ENCODE results near the gene CHST8. TPM values are rescaled to one million over a fixed set of nuclear protein-coding genes. Genes with fewer than 3 reads are reported as not detected.

Gene CHST8
- total and polyA plus RNA-seq, 4 donors, result 3.3 to 17.7 (median 10.5) TPM

DNA sequence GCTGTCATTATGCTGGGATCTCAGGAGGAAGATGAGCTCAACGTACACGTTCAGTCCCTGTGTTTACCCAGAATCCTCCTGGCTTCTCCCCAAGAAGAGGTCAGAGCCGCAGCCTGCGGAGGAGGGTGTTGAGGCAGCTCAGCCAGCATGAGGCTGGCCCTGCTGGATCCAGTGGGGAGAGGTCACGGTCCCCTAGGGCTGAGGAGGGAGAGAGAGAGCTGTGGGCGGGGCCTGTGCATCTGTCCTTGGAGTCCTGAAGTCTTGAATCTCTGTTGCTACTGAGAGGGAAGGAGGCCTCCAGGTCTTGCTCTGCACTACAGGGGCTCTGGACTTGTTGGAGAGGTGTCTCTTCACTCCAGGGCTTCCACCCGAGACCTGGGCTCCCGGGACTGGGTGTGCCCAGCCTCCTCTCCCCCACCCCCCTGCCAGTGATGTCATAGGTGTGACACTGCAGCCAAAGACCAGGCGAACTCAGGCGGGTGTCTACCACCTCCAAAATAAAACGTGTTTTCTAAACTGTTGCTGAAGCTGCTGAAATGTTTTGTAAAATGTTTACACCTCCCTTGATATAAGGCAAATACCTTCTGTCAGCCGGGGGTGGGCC, 97.0 kb downstream of the CHST8 start:
- 43% methylated on average over 3 of the region's 12 CpGs for WGBS (ENCODE audit: insufficient coverage)
- no peak overlapping the region for H3K27ac ChIP-seq (ENCODE audit: low read depth, low read length)
- no peak for DNase-seq (ENCODE audit: low read depth in 4 of 6, low spot score in 6 of 6)
- no peaks in the 10 kb centered on the region for H3K27me3 ChIP-seq (ENCODE audit: control insufficient read depth, insufficient read depth, low read length)
- peaks cover 3% of the 10 kb centered on the region for H3K4me1 ChIP-seq (ENCODE audit: control insufficient read depth, insufficient read depth, low read length)
- no peaks in the 10 kb centered on the region for H3K9me3 ChIP-seq (ENCODE audit: control insufficient read depth, insufficient read depth, low read length)
- H3K4me3 ChIP-seq (ENCODE audit: low read depth, low read length), result no peak overlapping the region
- H3K36me3 ChIP-seq (ENCODE audit: control insufficient read depth, insufficient read depth, low read length), result no peaks in the 10 kb centered on the region

DNA sequence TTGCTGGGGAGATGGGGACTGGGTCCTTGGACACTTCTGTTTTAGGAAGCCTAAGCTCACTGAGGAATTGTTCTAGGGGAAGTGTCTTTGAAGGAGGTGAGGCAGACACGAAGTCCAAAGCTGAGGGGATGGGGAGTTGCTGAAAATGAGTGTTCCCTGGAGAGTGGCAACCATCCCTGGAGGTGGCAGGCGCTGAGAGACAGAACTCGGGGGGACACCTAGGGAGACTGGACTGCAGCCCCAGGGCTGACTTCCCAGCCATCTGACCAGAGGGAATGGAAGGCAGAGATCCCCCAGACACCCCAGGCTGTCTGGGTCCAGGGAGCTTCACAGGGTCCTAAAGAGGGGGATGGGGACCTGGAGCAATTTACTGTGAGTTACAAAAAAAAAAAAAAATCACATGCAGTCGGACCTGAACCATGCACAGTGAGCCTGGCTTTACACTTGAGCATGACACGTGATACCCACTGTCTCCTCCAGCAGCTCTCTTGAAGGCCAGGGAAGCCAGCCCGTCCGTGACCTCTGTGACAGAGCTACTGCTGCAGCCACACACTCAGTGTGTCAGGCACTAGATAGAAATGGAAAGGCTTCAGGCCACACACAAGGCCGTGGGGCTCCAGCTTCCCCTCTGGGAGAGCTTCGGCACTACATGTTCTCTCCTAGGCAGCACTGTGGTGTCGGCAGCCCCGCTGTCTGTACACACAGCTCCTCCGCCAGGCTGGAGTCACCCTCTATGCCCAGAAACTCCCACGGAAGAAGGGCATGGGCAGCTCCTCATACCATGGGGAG, 97.8 kb downstream of the CHST8 start:
- Histone ChIP-seq H3K4me3 (ENCODE audit: low read depth, low read length) (no peak overlapping the region), H3K36me3 (ENCODE audit: control insufficient read depth, insufficient read depth, low read length) (peaks cover 2% of the 10 kb centered on the region), H3K9me3 (ENCODE audit: control insufficient read depth, insufficient read depth, low read length) (no peaks in the 10 kb centered on the region), H3K4me1 (ENCODE audit: control insufficient read depth, insufficient read depth, low read length) (peaks cover 11% of the 10 kb centered on the region), H3K27ac (ENCODE audit: low read depth, low read length) (no peak overlapping the region), H3K27me3 (ENCODE audit: control insufficient read depth, insufficient read depth, low read length) (no peaks in the 10 kb centered on the region)
- 56% methylated on average over 11 of the region's 13 CpGs for WGBS (ENCODE audit: insufficient coverage)
- DNase-seq (ENCODE audit: low read depth in 4 of 6, low spot score in 6 of 6), result no peak

DNA sequence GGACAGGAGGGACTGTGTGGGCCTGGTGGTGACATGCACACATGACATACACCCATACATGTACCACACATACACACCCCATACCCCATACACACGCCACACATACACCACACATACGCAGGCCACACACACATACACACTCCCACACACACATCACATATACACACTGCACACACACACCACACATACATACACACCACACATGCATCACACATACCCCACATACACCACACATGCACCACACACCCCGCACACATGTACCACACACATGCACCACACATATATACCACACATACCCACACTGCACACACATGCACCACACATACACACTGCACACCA, 98.4 kb downstream of the CHST8 start:
- no peak overlapping the region for H3K4me3 ChIP-seq (ENCODE audit: low read depth, low read length)
- no peaks in the 10 kb centered on the region for H3K9me3 ChIP-seq (ENCODE audit: control insufficient read depth, insufficient read depth, low read length)
- DNase-seq (ENCODE audit: low read depth in 4 of 6, low spot score in 6 of 6), result no peak
- no peak overlapping the region for H3K27ac ChIP-seq (ENCODE audit: low read depth, low read length)
- H3K36me3 ChIP-seq (ENCODE audit: control insufficient read depth, insufficient read depth, low read length), result peaks cover 2% of the 10 kb centered on the region
- 95% methylated on average over 3 of the region's 3 CpGs for WGBS (ENCODE audit: insufficient coverage)
- H3K27me3 ChIP-seq (ENCODE audit: control insufficient read depth, insufficient read depth, low read length), result no peaks in the 10 kb centered on the region
- H3K4me1 ChIP-seq (ENCODE audit: control insufficient read depth, insufficient read depth, low read length), result peaks cover 16% of the 10 kb centered on the region

DNA sequence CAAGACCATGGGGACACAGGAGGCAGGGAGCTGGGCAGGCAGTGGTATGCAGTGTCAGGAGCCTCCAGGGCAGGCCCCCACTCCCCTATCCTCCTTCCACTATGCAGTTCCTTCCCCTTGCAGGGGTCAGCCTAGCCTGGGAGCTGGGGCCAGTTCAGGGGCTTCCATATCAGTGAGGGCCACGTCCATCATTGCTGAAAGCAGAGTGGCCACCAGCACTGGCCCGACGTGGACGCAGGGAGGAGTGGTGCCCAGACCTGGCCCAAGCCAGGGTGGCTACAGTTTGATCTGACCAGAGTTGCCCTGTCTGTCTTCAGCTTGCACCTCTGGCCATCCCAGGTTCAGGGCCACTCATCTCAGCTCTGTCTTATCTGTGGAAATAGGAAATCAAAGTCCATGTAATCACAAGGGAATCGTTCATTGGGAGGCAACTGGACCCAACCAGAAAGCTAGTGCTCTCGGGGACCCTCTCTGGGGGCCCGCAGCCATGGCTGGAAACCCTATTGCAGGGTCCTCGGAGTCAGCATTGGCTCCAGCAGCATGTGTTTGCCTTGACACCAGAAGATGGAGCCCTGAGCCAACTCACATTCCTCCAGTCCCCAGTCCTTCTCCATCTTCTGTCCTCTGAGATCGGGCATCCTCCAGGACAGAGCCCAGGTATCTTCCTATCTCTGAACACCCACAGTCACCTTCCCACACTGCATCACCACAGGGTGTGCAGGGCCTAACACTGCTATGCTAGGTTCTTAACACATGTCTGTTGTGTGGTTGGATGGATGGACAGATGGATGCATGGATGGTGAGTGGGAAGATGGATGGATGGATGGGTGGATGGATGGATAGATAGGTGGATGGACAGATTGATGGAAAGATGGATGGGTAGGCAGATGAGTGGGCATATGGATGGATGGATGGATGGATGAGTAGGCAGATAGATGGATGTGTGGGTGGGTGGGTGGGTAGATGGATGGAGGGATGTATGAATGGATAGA, 99.2 kb downstream of the CHST8 start:
- H3K4me1 ChIP-seq (ENCODE audit: control insufficient read depth, insufficient read depth, low read length), result peaks cover 16% of the 10 kb centered on the region
- H3K4me3 ChIP-seq (ENCODE audit: low read depth, low read length), result no peak overlapping the region
- no peak for DNase-seq (ENCODE audit: low read depth in 4 of 6, low spot score in 6 of 6)
- H3K27me3 ChIP-seq (ENCODE audit: control insufficient read depth, insufficient read depth, low read length), result no peaks in the 10 kb centered on the region
- WGBS (ENCODE audit: insufficient coverage), result 81% methylated on average over 9 of the region's 9 CpGs
- no peaks in the 10 kb centered on the region for H3K9me3 ChIP-seq (ENCODE audit: control insufficient read depth, insufficient read depth, low read length)
- no peak overlapping the region for H3K27ac ChIP-seq (ENCODE audit: low read depth, low read length)
- peaks cover 2% of the 10 kb centered on the region for H3K36me3 ChIP-seq (ENCODE audit: control insufficient read depth, insufficient read depth, low read length)

DNA sequence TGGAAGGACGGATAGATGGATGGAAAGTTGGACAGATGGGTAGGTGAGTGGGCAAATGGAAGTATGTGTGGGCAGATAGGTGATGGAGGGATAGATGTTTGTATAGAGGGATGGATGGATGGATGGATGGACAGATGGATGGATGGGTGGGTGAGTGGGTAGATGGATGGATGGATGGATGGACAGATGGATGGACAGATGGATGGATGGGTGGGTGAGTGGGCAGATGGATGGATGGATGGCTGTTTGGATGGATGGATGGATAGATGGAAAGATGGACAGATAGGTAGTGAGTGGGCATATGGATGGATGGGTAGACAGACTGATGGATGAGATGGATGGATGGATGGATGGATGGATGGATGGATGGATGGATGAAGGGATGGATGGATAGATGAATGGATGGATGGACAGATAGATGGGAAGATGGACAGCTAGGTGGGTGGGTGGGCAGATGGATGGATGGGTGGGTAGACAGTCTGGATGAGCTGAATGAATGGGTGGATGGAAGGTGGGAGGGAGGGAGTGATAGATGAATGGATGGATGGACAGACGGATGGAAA, 100.1 kb downstream of the CHST8 start:
- WGBS (ENCODE audit: insufficient coverage), result 88% methylated on average over 2 of the region's 2 CpGs
- H3K27me3 ChIP-seq (ENCODE audit: control insufficient read depth, insufficient read depth, low read length), result no peaks in the 10 kb centered on the region
- H3K27ac ChIP-seq (ENCODE audit: low read depth, low read length), result no peak overlapping the region

DNA sequence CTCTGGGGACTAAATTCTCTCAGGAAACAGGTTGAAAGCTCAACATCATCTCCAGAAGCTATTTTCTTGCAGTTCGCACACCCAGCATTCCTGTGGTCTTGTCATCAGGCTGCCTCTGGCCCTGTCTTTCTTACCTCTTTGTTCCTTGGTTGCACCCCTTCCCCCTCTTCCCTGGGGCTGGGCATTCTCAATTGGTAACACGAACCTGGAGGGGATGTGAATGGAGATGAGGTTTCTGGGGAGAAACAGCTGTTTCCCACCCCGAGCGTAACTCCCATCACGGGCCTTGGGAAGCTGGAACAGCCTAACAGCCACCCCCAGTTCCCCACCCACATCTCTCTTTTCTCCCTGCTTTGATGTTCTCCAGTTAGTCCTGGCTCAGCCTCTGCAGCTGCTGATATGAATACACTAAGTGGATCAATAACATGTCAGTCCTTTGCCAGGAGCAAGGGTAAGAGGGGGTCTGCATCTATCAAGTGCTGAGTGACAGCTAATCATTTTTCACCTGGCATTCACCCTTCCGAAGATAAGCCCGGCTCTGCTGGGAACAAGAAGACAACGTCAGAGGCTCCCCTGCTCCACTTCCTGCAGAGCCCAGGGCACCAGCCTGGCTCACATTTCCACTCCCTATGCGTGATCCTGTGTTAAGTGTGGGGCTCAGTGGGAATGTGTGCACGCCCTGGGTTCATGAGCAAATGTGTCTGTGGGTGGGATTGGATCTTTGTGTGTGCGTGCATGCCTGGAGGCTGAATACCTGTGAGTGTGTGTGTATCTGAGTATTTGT, 100.9 kb downstream of the CHST8 start:
- 67% methylated on average over 7 of the region's 11 CpGs for WGBS (ENCODE audit: insufficient coverage)
- DNase-seq (ENCODE audit: low read depth in 4 of 6, low spot score in 6 of 6), result peak in 1 of 6 donors; percentile 34
- peaks cover 22% of the 10 kb centered on the region for H3K4me1 ChIP-seq (ENCODE audit: control insufficient read depth, insufficient read depth, low read length)
- no peaks in the 10 kb centered on the region for H3K27me3 ChIP-seq (ENCODE audit: control insufficient read depth, insufficient read depth, low read length)
- H3K27ac ChIP-seq (ENCODE audit: low read depth, low read length), result no peak overlapping the region
- no peaks in the 10 kb centered on the region for H3K9me3 ChIP-seq (ENCODE audit: control insufficient read depth, insufficient read depth, low read length)
- peaks cover 2% of the 10 kb centered on the region for H3K36me3 ChIP-seq (ENCODE audit: control insufficient read depth, insufficient read depth, low read length)
- no peak overlapping the region for H3K4me3 ChIP-seq (ENCODE audit: low read depth, low read length)

More for the DNA sequence above, 100.1 kb downstream of the CHST8 start:
- no peak overlapping the region for H3K4me3 ChIP-seq (ENCODE audit: low read depth, low read length)
- peaks cover 16% of the 10 kb centered on the region for H3K4me1 ChIP-seq (ENCODE audit: control insufficient read depth, insufficient read depth, low read length)
- DNase-seq (ENCODE audit: low read depth in 4 of 6, low spot score in 6 of 6), result no peak
- no peaks in the 10 kb centered on the region for H3K9me3 ChIP-seq (ENCODE audit: control insufficient read depth, insufficient read depth, low read length)
- H3K36me3 ChIP-seq (ENCODE audit: control insufficient read depth, insufficient read depth, low read length), result peaks cover 2% of the 10 kb centered on the region

DNA sequence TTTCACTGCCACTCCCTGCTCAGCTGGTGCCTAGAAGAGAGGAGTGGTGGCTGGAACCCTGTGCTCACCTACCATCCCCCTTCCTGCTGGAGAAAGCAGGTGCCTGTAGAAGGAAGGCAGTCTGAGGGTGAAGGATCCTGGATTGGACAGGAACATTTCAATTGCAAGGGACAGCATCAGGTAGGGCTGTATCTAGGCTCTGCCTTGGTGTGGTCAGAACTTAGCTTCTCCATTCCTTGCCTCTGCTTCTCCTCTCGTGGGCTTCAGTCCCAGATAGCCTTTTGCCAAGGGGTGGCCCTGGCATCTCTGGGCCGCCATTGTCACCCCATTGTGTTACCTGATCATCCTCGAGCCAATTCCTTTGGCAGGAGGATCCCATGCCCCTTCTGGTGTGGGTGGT, 101.8 kb downstream of the CHST8 start:
- Histone ChIP-seq H3K9me3 (ENCODE audit: control insufficient read depth, insufficient read depth, low read length) (no peaks in the 10 kb centered on the region), H3K36me3 (ENCODE audit: control insufficient read depth, insufficient read depth, low read length) (peaks cover 2% of the 10 kb centered on the region), H3K4me3 (ENCODE audit: low read depth, low read length) (no peak overlapping the region), H3K27ac (ENCODE audit: low read depth, low read length) (no peak overlapping the region), H3K27me3 (ENCODE audit: control insufficient read depth, insufficient read depth, low read length) (no peaks in the 10 kb centered on the region), H3K4me1 (ENCODE audit: control insufficient read depth, insufficient read depth, low read length) (peaks cover 24% of the 10 kb centered on the region)
- WGBS (ENCODE audit: insufficient coverage), result 78% methylated on average over 3 of the region's 3 CpGs
- no peak for DNase-seq (ENCODE audit: low read depth in 4 of 6, low spot score in 6 of 6)

DNA sequence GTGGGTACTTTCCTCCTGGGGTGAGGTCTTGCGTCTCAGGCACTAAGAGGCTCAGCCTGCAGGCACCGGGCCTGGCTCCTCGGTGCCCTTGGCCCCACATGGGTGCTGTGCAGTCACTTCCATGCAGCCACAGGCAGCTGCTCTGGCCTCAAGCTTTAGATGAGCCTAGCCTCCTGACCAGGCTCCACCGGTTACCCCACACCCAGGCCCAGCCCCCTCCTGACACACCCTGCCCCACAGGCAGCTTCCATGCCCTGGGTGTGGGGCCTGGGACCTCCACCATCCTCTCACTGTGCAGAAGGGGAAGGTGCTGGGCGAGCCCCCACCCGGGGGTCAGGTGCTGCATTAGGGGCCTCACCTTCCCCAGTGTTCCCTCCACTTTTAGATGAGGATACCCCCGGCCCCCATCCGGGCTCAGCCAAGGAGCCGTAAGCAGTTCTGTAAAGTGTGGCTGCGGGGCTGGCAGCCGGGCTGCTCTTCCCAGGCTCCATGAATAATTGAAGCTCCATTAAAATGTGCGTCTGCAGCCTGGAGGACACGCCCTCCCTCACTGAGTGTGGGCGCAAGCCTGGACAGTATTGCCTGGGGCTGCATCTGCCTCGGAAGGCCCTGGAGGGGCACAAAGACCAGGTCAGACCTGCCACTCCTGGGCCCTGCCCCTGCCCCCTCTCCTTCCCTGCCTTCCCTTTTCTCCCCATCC, 102.4 kb downstream of the CHST8 start:
- H3K27ac ChIP-seq (ENCODE audit: low read depth, low read length), result no peak overlapping the region
- peaks cover 22% of the 10 kb centered on the region for H3K4me1 ChIP-seq (ENCODE audit: control insufficient read depth, insufficient read depth, low read length)
- 55% methylated on average over 15 of the region's 15 CpGs for WGBS (ENCODE audit: insufficient coverage)

More for the DNA sequence above, 102.4 kb downstream of the CHST8 start:
- DNase-seq (ENCODE audit: low read depth in 4 of 6, low spot score in 6 of 6), result peak in 1 of 6 donors; percentile 70
- Histone ChIP-seq H3K4me3 (ENCODE audit: low read depth, low read length) (no peak overlapping the region), H3K27me3 (ENCODE audit: control insufficient read depth, insufficient read depth, low read length) (peaks cover 3% of the 10 kb centered on the region), H3K9me3 (ENCODE audit: control insufficient read depth, insufficient read depth, low read length) (peaks cover 2% of the 10 kb centered on the region), H3K36me3 (ENCODE audit: control insufficient read depth, insufficient read depth, low read length) (peaks cover 2% of the 10 kb centered on the region)

Data from spinal cord (tissue), 10 donors.